ENCODE results near the gene EPHA7.

- TF ChIP-seq, protein P1, sequence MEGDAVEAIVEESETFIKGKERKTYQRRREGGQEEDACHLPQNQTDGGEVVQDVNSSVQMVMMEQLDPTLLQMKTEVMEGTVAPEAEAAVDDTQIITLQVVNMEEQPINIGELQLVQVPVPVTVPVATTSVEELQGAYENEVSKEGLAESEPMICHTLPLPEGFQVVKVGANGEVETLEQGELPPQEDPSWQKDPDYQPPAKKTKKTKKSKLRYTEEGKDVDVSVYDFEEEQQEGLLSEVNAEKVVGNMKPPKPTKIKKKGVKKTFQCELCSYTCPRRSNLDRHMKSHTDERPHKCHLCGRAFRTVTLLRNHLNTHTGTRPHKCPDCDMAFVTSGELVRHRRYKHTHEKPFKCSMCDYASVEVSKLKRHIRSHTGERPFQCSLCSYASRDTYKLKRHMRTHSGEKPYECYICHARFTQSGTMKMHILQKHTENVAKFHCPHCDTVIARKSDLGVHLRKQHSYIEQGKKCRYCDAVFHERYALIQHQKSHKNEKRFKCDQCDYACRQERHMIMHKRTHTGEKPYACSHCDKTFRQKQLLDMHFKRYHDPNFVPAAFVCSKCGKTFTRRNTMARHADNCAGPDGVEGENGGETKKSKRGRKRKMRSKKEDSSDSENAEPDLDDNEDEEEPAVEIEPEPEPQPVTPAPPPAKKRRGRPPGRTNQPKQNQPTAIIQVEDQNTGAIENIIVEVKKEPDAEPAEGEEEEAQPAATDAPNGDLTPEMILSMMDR (IDR thresholded peaks at IDR 0.05; ENCODE audit: insufficient read depth, low read length), result no peak
- no peak for TF ChIP-seq POLR2AphosphoS5 (IDR thresholded peaks at IDR 0.05; ENCODE audit: low read depth)
These were observed 222.9 kb downstream of the EPHA7 start for GRCh38 chr6:93196406-93196970.

Measured in HL-60 (cell line).